ENCODE data around the gene TBL1XR1.

TBL1XR1 gene

DNA sequence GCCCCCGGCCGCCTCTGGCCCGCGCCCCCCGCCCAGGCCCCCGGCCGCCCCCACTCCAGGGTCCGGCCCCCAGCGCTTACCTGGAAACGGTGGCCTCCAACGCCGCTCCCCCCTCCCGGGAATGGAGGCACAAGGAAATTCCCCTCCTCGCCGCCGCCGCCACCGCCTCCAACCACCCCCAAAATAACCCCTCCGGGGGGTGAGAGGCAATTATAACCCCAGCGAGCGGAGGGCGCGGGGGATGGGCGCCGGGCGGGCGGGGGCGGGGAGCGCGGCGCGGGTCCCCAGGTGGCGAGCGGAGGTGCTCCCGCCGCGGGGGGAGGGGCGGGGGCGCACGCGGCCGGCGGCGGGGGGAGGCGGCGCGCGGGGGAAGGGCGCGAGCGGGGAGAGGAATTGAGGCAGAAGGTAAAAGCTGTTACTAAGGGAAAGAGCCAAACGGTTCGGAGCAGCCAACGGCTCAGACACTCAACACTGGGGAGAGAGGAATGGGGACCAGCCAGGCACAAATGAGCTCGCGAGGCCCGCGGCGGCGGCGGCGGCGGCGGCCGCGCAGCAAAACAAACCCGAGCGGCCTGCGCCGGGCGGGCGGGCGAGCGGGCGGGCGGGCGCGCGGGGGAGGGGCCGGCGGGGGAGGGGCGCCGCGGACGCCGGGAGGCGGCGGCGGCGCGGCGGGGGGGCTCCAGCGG lies at the start of gene TBL1XR1:
Gene TBL1XR1, minus strand, starts transcription at position 442 of the 686 bp plus-strand sequence. CDS start 132,505 bp downstream, outside the sequence.
- DNase-seq (ENCODE audit: low spot score), result peak; percentile 95

DNA sequence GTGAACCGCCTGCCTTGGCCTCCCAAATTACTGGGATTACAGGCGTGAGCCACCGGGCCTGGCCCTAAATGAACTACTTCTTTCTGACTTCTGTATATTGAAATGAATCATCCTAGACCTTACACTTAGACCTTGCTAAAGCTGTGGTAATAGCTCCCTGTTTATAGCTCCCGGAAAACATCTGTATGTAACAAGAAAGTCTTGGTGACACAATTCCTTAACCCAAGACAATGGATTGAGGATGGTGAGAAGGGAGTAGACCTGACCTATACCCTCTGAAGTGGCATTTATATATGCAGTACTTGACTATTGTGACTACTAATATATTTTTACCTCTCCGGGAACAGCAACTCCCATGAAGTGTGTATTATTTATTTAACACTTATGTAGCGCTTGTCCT lies 48.0 kb upstream of the TBL1XR1 start:
- DNase-seq (ENCODE audit: low spot score), result no peak

GRCh38 chr3:177244606-177245005 lies 47.3 kb upstream of the TBL1XR1 start:
- no peak for DNase-seq (ENCODE audit: low spot score)

DNA sequence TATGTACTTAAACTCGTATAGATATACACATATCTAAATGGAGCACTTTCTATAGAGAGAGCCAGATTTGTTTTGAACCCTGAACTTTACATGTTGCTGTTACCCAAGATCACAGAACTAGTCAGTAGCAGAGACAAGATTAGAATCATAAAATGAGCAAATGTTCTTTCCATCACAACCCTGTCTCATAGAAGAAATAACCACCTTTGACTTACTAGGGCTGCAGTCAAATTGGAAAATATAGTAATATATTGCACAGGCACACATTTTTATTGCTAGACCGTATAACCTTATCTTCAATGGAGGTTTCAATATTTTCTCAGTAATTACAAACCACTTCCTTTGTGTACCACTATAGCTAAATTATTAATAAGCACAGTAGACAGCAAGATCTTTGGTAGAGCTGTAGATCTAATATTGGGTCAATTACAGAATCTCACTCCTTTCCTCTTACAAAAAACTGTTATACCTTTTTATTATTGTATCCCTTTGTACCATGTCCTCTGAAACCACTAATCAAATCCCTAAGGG lies 41.5 kb upstream of the TBL1XR1 start:
- no peak for DNase-seq (ENCODE audit: low spot score)

- DNase-seq (ENCODE audit: low spot score), result no peak
Observed at GRCh38 chr3:177237206-177237605, 39.9 kb upstream of the TBL1XR1 start.

DNA sequence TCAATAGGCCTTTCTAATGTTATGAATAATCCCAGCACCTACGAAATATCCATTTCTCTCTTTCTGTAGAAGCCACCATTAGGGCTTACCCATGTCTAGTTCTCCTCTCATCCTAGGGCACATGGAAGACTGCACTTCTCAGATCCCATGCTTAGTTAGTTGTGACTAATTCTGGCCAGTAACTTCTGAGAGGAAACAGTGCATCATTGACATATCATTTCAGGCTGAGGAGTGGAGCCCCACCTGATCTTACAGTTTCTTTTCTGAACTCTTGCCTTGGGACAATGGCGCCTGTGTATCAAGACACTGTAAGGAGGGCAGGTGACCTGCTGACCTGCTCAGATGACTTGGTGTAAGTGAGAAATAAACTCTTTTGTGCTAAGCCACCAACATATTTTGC lies 39.4 kb upstream of the TBL1XR1 start:
- DNase-seq (ENCODE audit: low spot score), result no peak

DNA sequence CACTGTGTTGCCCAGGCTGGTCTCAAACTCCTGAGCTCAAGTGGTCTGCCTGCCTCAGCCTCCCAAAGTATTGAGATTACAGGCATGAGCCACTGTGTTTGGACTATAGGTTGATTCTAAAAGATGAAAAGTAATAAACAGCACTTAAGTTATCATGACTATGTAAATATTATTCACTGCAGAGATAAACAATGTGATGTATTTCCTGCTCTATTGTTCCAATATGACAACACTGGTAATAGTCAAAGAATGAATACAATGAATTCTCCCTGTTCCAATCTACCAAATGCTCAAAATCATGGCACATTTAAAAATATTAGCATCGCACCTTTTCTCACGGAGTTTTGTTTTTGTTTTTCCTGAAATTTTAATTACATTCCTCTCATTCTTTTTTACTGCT lies 36.8 kb upstream of the TBL1XR1 start:
- no peak for DNase-seq (ENCODE audit: low spot score)

DNA sequence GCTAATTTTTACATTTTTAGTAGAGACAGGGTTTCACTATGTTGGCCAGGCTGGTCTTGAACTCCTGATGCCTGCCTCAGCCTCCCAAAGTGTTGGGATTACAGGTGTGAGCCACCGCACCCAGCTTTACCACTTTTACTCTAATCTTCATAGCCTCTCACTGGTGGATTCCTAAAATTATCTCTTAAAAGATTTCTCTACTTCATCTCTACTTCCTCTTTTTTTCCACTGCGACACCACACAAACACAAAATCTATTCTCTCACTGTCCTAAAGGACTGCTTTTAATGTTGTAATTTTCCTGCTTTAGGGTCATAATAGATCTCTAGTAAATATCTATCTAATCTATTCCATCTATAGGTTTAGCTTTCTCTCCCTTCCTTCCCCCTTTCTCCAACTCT lies 34.0 kb upstream of the TBL1XR1 start:
- peak; percentile 24 for DNase-seq (ENCODE audit: low spot score)

GRCh38 chr3:177230641-177231040 lies 33.4 kb upstream of the TBL1XR1 start:
- DNase-seq (ENCODE audit: low spot score), result no peak

DNA sequence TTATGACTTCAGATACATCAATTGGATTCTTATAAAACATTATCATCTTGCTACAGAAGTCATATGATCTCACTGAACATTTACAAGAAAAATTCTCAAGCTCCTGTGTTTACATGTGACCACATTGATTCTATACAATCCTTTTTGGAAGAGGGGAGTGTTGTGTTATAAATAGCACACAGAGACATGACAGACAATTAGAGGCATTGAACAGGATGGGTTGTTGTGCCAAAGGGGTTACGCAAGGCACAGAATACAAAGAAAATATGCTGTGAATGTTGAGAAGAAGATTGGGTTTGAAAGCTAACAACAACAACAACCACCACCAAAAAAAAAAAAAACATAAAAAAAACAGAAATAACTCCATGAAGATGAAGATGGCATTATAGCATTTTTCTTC lies 32.5 kb upstream of the TBL1XR1 start:
- DNase-seq (ENCODE audit: low spot score), result no peak

DNA sequence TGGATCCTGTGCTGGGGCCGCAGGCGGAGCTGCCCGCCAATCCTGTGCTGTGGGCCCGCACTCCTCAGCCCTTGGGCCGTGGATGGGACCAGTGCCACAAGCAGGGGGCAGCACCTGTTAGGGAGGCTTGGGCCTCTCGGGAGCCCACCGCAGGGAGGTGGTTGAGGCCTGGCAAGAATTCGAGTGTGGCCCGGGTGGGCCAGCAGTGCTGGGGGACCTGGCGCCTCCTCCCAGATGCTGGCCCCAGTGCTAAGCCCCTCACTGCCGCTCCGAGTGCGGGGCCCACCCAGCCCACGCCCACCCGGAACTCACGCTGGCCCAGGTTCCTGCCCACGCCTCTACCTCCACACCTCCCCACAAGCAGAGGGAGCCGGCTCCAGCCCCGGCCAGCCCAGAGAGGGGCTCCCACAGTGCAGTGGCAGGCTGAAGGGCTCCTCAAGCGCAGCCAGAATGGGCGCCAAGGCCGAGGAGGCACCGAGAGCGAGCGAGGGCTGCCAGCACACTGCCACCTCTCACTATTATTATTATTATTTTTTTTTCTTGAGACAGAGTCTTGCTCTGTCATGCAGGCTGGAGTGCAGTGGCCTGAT lies 31.4 kb upstream of the TBL1XR1 start:
- no peak for DNase-seq (ENCODE audit: low spot score)

- DNase-seq (ENCODE audit: low spot score), result no peak
Observed at GRCh38 chr3:177224414-177224813, 27.1 kb upstream of the TBL1XR1 start.

DNA sequence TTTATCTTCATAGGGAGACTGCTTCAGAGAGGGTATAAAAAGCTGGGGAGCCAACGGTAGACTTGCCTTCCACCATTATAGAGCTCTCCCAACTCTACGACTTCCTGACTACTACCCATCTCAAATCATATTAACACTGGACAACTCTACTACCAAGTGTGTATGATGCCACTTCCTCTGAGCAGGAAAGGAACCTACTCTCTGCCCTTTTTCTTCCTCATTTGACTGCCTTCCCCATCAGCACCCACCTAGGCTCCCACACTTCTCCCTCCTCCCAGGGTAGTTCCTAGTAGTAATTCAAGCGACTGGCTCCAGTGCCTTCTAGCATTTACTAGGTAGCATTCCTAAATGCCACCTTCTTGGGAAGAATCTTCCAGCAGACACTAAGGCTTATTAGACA lies 24.5 kb upstream of the TBL1XR1 start:
- DNase-seq (ENCODE audit: low spot score), result no peak

DNA sequence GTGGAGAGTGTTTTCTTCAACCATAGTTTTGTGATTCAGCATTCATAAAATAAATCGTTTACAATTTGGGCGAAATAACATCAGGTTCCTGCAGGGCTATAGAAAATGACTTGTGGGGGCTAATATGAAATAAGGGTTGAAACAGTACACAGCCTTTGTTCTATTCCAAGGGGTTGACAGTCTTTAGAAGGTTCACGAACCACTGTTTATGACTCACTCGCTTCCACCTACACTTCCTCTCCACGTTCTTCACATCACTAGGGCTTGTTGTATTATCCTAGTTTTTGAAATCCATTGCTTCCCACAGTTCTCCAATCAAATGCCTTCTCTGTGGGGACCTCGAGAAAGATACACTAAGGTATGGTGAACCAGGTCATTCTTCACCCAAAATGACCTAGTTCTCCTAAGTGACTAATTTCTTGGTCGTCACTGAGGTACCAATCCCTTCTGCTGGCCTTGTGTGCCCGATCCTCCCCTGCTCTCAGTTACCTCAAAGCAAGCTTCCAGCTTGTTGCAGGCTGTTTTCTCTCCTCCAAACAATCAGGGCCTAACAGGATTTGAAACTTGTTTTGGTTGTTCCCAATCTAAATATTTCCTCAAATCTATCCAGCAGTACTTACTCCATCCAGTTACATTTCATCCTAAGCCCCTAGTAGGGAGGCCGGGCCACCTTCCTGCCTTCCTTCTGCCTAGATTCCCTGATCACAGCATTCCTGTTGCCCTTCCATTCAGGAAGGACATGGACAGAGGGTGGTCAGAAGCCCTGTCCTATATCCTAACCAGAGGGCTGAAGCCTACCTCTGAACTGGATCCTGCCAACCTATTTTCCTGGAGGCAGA lies 23.1 kb upstream of the TBL1XR1 start:
- no peak for DNase-seq (ENCODE audit: low spot score)

GRCh38 chr3:177213801-177214535 lies 16.7 kb upstream of the TBL1XR1 start:
- DNase-seq (ENCODE audit: low spot score), result no peak

DNA sequence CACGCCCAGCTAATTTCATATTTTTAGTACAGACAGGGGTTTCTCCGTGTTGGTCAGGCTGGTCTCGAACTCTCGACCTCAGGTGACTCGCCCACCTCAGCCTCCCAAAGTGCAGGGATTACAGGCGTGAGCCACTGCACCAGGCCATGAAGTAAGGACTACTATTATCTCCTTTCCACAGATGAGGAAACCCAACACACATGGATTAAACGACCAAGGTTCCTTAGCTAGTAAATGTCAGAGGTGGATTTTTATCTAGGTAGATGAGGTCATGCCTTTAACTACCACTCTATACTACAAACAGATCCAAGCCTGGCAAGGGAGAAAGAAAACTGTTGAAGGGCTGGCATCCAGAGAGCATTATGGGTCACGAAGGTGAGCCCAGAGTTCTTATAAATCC lies 15.5 kb upstream of the TBL1XR1 start:
- DNase-seq (ENCODE audit: low spot score), result no peak

DNA sequence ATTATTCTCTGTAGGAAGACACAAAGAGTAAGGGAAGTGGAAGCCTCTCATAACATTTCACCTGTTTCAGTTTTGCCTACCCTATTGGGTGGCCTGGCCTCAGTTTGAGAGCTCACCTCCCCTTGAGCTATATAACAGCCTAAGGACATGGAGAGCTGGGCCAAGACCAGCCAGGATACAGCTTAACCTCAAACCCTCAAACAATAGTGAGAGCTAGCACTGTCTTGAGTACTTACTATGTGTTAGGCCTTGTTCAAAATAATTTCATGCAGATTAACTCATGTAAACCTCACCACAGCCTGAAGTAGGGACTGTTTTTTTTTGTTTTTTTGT lies 15.0 kb upstream of the TBL1XR1 start:
- no peak for DNase-seq (ENCODE audit: low spot score)

DNA sequence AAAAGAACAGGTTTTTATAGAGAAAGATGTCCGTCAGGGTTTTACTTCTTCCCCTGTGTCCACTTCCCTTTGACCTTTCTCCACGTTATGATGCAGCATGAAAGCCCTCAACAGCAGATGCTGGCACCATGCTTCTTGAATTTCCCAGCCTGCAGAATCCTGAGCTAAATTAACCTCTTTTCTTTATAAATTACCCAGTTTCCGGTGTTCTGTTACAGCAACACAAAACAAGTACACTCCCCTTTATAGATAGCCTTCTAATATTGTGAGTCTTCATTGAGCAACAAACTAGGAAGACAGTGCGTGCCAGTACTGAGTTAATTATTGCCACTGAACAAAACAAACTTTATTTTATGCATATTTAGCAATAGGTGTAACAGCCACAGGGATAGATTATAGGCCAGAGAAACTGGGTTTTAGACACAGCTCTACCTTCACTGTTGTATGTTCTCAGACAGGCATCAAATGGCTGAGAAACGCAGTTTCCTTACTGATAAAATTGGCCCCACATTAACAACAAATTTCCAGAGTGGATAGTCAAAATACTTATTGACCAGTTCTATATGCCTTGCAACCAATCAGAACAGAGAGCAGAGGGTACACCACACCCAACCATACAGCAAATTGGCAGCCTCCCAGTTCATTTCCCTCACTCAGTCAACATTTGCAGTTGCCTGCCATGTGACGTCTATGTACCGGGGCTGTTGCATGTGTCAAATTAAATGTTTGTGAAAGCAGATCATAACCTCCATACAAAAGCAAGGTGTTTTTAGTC lies 14.4 kb upstream of the TBL1XR1 start:
- no peak for DNase-seq (ENCODE audit: low spot score)

GRCh38 chr3:177210744-177211502 lies 13.6 kb upstream of the TBL1XR1 start:
- DNase-seq (ENCODE audit: low spot score), result no peak

GRCh38 chr3:177209509-177209908 lies 12.2 kb upstream of the TBL1XR1 start:
- no peak for DNase-seq (ENCODE audit: low spot score)

- no peak for DNase-seq (ENCODE audit: low spot score)
Observed at GRCh38 chr3:177208781-177209180, 11.5 kb upstream of the TBL1XR1 start.
